ENCODE measurements around the gene ANKRD29. TPM values are rescaled to one million over a fixed set of nuclear protein-coding genes. Genes with fewer than 3 reads are reported as not detected.

Gene ANKRD29
- polyA plus RNA-seq, 1 donor (not counting 4 experiments of a cell fraction or from before 2014, with no cell fraction given) = 3.7 TPM

DNA sequence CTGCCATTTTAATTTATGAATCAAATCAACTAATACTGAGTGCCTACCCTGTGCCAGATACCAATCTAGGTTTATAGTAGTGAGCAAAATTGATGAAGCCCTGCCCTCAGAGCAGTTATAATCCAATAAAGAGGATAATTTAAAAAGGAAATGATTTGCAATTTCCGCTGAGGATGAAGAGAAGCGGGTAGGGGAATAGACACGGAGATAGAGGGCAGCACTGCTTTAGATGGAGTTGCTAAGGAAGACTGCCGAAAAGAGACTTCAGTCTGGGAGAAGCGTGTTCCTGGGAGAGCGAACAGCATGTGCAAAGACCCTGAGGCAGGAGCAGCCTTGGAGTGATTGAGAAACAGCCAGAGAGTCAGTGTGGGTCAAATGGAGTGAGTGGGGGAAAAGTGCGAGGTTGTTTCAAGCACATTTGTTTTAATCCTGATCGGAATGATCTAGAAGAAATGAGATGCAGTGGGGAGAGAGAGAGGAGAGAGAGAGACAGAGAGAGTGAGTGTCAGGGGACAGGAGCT lies 38.9 kb upstream of the ANKRD29 start:
- H3K4me2 ChIP-seq (ENCODE audit: control insufficient read depth, extremely low read depth, insufficient read depth, low read depth, low read length) = no peak overlapping the region
- H3K4me3 ChIP-seq (ENCODE audit: control insufficient read depth in 2 of 3, extremely low read depth in 1 of 3, insufficient read depth in 2 of 3, low read depth in 1 of 3, low read length in 3 of 3) = no peak overlapping the region
- no peaks in the 10 kb centered on the region for H3K9me3 ChIP-seq (ENCODE audit: control insufficient read depth, low read depth, low read length)
- no peak for TF ChIP-seq EZH2 (IDR thresholded peaks at IDR 0.05; ENCODE audit: low read length)
- no peak for TF ChIP-seq CTCF (optimal IDR thresholded peaks at IDR 0.05 in 1 of 3, IDR thresholded peaks at IDR 0.05 in 1 of 3, conservative IDR thresholded peaks at IDR 0.05 in 1 of 3; ENCODE audit: extremely low read depth in 1 of 3, insufficient read depth in 2 of 3, low read length in 3 of 3)
- no peaks in the 10 kb centered on the region for H3K27me3 ChIP-seq (ENCODE audit: control insufficient read depth, extremely low read depth, insufficient read depth, low read length)
- dilution Hi-C loops (cut with MboI; ENCODE audit: extremely low pct_ligation_motif_present, low sequenced_read_pairs) = no loop called here
- no peak overlapping the region for H3K27ac ChIP-seq (ENCODE audit: control insufficient read depth, insufficient read depth, low read length)
- H4K20me1 ChIP-seq (ENCODE audit: control insufficient read depth, extremely low read depth, insufficient read depth, low read length) = no peaks in the 10 kb centered on the region
- FAIRE-seq (no peak), DNase-seq (ENCODE audit: low read depth, low spot score) (no peak)
- no peaks in the 10 kb centered on the region for H3K4me1 ChIP-seq (ENCODE audit: control insufficient read depth, extremely low read depth, insufficient read depth, low read length)
- no peaks in the 10 kb centered on the region for H3K9me1 ChIP-seq (ENCODE audit: control insufficient read depth, extremely low read depth, insufficient read depth, low read length)
- no peak overlapping the region for H3K9ac ChIP-seq (ENCODE audit: control insufficient read depth, extremely low read depth, insufficient read depth, low read length)
- H2AFZ ChIP-seq (ENCODE audit: control insufficient read depth, low read length) = no peak overlapping the region
- no peaks in the 10 kb centered on the region for H3K79me2 ChIP-seq (ENCODE audit: control insufficient read depth, insufficient read depth, low read length)
- no peaks in the 10 kb centered on the region for H3K36me3 ChIP-seq (ENCODE audit: control insufficient read depth in 2 of 2, extremely low read depth in 1 of 2, insufficient read depth in 2 of 2, low read length in 2 of 2)

GRCh38 chr18:23701017-23701416 lies 38.3 kb upstream of the ANKRD29 start:
- H2AFZ ChIP-seq (ENCODE audit: control insufficient read depth, low read length) = no peak overlapping the region
- H3K9me3 ChIP-seq (ENCODE audit: control insufficient read depth, low read depth, low read length) = no peaks in the 10 kb centered on the region
- peaks cover 2% of the 10 kb centered on the region for H3K4me1 ChIP-seq (ENCODE audit: control insufficient read depth, extremely low read depth, insufficient read depth, low read length)
- TF ChIP-seq CTCF (optimal IDR thresholded peaks at IDR 0.05 in 1 of 3, IDR thresholded peaks at IDR 0.05 in 1 of 3, conservative IDR thresholded peaks at IDR 0.05 in 1 of 3; ENCODE audit: extremely low read depth in 1 of 3, insufficient read depth in 2 of 3, low read length in 3 of 3) (no peak), EZH2 (IDR thresholded peaks at IDR 0.05; ENCODE audit: low read length) (no peak)
- no peak overlapping the region for H3K27ac ChIP-seq (ENCODE audit: control insufficient read depth, insufficient read depth, low read length)
- H3K4me2 ChIP-seq (ENCODE audit: control insufficient read depth, extremely low read depth, insufficient read depth, low read depth, low read length) = no peak overlapping the region
- DNase-seq (ENCODE audit: low read depth, low spot score) (no peak), FAIRE-seq (no peak)
- dilution Hi-C loops (cut with MboI; ENCODE audit: extremely low pct_ligation_motif_present, low sequenced_read_pairs) = no loop called here
- H3K27me3 ChIP-seq (ENCODE audit: control insufficient read depth, extremely low read depth, insufficient read depth, low read length) = no peaks in the 10 kb centered on the region
- H3K9ac ChIP-seq (ENCODE audit: control insufficient read depth, extremely low read depth, insufficient read depth, low read length) = no peak overlapping the region
- H3K9me1 ChIP-seq (ENCODE audit: control insufficient read depth, extremely low read depth, insufficient read depth, low read length) = no peaks in the 10 kb centered on the region
- no peak overlapping the region for H3K4me3 ChIP-seq (ENCODE audit: control insufficient read depth in 2 of 3, extremely low read depth in 1 of 3, insufficient read depth in 2 of 3, low read depth in 1 of 3, low read length in 3 of 3)
- H3K36me3 ChIP-seq (ENCODE audit: control insufficient read depth in 2 of 2, extremely low read depth in 1 of 2, insufficient read depth in 2 of 2, low read length in 2 of 2) = no peaks in the 10 kb centered on the region
- no peaks in the 10 kb centered on the region for H4K20me1 ChIP-seq (ENCODE audit: control insufficient read depth, extremely low read depth, insufficient read depth, low read length)
- H3K79me2 ChIP-seq (ENCODE audit: control insufficient read depth, insufficient read depth, low read length) = no peaks in the 10 kb centered on the region

Measured in keratinocyte (primary cell).